ENCODE data around the gene UCN.

GRCh38 chr2:27271631-27272340 is 36.5 kb downstream of the UCN start:
- no peak for TF ChIP-seq CTCF (IDR thresholded peaks at IDR 0.05)
- no peak for TF ChIP-seq POLR2A (IDR thresholded peaks at IDR 0.05)
- TF ChIP-seq POLR2AphosphoS5 (IDR thresholded peaks at IDR 0.05) = no peak
- TF ChIP-seq EP300 (IDR thresholded peaks at IDR 0.05; ENCODE audit: low read depth) = no peak
